GM21360 (cell line): ENCODE results near the gene TMEM209.
"Not testable (repeated sequence)": the region's sequence is repeated elsewhere in the genome, so short reads cannot be mapped to it uniquely, and the experiment has no call there.

ENCODE experiments used
- ATAC-seq: cut with Tn5 transposase; IDR thresholded peaks from one replicate; pipeline ENCODE4 v1.9.1; 2021; ENCODE audit warnings: mild to moderate bottlenecking, moderate library complexity; ENCODE audit not compliant: unreplicated experiment

The TMEM209 gene

DNA sequence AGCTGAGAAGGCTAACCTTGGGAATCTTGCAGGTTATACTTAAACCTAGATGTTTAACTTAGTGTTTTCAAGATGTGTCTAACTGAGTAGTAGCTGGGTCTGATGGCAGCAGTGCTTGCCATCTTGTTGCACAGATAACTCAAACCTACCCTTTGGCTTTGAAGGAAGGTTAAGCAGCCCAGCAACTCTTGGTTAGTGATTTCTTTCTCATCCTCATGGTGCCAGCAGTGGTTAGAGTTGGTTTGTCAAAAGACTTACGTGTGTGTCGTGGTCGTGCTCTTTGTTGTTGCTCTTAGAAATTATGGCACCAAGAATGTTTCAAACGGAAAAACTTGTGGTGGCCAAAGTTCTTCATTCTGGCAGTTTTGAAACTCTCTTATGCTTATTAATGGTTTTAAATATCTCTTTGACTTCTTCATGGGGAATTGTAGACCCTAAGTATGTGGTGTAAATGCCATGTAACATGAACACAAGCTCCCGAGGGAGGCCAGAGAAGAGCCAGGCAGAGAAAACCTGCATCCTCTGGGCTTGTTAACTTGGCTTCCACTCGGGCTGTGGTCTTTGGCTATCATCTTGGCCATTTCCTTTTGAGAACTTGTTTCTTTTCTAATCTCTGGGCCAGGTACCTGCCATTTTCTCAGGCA, 73.9 kb downstream of the TMEM209 start:
- no peak for ATAC-seq

DNA sequence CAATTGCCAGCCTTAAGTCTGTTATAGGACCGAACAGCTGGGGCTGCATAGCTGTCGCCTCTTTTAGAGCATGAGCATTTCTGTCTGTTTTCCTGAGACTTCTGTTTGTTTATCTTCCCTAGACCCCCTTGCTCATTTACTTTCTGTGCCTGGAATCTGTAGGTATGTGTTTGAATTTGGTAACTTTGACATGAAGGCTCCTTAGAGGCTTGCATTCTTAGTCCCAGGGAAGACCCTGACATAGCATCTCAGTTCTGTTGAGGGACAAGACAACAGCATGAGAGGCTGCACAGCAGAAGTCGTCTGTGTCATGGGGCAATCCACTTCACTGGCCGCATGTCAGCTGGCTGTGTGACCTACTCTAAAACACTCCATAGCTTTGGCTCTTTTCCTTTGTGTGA, 76.2 kb downstream of the TMEM209 start:
- ATAC-seq, result no peak

- ATAC-seq, result no peak
Measured at GRCh38 chr7:130127821-130128317, 77.3 kb downstream of the TMEM209 start.

GRCh38 chr7:130127404-130127803, 77.8 kb downstream of the TMEM209 start:
- ATAC-seq, result no peak

DNA sequence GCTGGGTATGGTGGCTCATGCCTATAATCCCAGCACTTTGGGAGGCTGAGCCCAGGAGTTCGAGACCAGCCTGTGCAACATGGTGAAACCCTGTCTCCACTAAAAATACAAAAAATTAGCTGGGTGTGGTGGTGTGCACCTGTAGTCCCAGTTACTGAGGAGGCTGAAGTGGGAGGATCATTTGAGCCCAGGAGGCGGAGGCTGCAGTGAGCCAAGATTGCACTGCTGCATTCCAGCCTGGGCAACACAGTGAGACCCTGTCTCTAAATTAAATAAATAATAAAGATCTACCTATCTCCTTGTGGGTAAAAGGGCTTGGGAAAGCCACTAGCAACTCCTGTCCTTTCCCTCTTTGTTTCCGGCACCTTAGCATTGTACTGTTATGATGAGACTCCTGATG, 78.4 kb downstream of the TMEM209 start:
- not testable (repeated sequence) for ATAC-seq

DNA sequence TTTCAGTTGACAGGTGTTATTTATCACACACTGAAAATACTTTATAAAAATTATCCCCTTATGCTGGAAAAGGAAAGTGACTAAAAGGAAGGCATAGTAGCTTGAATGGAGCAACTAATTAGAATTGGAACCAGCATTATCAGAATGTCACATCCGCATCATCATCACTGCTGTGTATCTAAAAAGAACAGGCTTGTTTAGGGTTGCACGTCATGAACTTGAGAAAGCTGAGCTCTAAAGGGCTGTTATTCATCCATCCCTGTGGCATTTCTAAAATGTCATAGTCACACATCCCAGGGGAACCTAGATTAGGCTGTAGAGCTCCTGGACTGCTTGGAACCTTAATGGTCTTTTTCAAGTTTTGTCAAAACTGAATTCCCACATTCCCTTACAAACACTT, 80.5 kb downstream of the TMEM209 start:
- no peak for ATAC-seq

GRCh38 chr7:130123501-130123900, 81.7 kb downstream of the TMEM209 start:
- ATAC-seq, result no peak

GRCh38 chr7:130118801-130119200, 86.4 kb downstream of the TMEM209 start:
- ATAC-seq, result no peak

GRCh38 chr7:130118294-130118693, 86.9 kb downstream of the TMEM209 start:
- no peak for ATAC-seq

GRCh38 chr7:130114776-130115175, 90.4 kb downstream of the TMEM209 start:
- no peak for ATAC-seq
